Fibroblast of skin of scalp (primary cell): ENCODE results near the gene SHC3. TPM values are rescaled to one million over a fixed set of nuclear protein-coding genes. Genes with fewer than 3 reads are reported as not detected.
A peak's percentile ranks its signal among the peaks of the same experiment; 100 is the strongest.
"Not testable (repeated sequence)": the region's sequence is repeated elsewhere in the genome, so short reads cannot be mapped to it uniquely, and the experiment has no call there.

Source experiments
- DNase-seq: peaks from one replicate; pipeline ENCODE4 v3.0.0-alpha.2; 2013
- polyA plus RNA-seq, 2 experiments: library from polyadenylated mRNA; unstranded; fragments of 120-200 nt; gene quantifications; one replicate each; pipeline ENCODE4 v1.2.1, GENCODE V29; 2013; ENCODE audit not compliant: insufficient read length in 2 of 2

SHC3 gene, protein sequence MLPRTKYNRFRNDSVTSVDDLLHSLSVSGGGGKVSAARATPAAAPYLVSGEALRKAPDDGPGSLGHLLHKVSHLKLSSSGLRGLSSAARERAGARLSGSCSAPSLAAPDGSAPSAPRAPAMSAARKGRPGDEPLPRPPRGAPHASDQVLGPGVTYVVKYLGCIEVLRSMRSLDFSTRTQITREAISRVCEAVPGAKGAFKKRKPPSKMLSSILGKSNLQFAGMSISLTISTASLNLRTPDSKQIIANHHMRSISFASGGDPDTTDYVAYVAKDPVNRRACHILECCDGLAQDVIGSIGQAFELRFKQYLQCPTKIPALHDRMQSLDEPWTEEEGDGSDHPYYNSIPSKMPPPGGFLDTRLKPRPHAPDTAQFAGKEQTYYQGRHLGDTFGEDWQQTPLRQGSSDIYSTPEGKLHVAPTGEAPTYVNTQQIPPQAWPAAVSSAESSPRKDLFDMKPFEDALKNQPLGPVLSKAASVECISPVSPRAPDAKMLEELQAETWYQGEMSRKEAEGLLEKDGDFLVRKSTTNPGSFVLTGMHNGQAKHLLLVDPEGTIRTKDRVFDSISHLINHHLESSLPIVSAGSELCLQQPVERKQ
- 1.6 TPM for polyA plus RNA-seq (2013, experiment 1 of 2; ENCODE audit: insufficient read length)
- 2.2 TPM for polyA plus RNA-seq (2013, experiment 2 of 2; ENCODE audit: insufficient read length)

DNA sequence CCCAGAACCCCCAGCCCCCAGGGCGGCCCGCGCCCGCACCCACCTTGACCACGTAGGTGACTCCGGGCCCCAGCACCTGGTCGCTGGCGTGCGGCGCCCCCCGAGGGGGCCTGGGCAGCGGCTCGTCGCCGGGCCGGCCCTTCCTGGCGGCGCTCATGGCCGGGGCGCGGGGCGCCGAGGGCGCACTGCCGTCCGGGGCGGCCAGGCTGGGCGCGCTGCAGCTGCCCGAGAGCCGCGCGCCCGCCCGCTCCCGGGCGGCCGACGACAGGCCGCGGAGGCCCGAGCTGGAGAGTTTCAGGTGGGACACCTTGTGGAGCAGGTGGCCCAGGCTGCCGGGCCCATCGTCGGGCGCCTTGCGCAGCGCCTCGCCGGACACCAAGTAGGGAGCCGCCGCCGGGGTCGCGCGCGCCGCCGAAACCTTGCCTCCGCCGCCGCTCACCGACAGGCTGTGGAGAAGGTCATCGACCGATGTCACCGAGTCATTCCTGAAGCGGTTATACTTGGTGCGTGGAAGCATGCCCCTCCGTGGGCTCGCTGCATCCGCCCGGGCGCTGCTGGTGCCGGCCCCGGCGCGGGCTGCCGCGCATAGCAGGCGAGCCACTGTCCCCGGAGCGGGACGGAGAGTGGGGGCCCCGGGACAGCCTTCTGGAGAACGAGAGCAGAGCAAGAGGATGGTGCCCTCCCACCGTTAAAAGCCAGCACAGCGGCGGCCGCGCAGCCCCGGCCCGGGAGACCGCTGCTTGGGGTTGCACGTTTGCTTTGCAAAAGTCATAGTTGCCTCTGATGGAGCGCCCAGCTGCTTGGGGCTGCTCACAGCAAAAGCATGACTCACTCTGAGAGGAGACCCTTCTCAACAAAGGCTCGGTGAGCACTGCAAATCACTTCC is at the start of gene SHC3:
TSS of gene SHC3 (minus strand) at position 875 of the 886 bp plus-strand sequence. CDS start at position 517, 358 bp downstream.
- DNase-seq = peak; percentile 32

DNA sequence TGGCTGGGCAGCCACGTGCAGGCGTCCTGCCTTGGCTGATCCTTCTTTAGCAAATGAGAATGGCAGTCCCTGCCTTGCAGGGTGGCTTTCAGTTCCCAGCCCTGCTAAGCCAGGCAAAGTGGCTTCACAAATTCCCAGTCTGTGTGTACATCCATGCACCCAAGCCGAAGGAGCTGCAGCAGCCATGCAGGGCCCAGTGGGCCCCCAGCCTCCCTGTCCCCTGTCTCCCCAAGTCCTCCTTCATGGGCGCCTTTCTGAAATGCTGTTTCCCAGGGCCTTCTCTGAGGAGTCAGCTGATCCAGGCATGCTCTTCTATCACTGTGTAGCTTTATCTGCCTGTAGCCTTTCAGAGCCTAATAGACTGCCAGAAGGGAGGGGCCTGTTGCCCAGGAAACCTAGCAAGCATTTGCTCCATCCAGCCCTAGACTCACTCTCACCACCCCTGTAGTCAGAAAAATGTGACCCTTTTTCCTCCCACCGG is 47.4 kb upstream of the SHC3 start:
- DNase-seq = no peak

DNA sequence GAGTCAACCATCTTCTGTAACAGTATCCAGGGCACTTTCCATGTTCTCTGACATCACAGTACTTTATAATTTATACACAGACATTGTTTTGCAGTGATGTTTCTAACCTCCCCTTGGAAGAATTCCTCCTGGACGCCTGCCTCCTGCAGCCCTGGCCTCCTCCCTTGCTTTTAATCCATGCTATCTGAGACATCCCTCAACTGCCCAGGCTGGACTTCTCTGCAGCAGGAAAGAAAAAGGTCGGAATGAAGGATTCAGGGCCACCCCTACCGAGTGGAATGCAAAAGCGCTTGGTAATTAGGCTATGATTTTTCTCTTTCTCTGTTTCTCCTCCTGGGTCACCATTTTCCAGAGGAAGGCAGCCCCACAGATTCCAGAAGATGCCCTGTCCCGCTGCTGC is 47.0 kb upstream of the SHC3 start:
- no peak for DNase-seq

DNA sequence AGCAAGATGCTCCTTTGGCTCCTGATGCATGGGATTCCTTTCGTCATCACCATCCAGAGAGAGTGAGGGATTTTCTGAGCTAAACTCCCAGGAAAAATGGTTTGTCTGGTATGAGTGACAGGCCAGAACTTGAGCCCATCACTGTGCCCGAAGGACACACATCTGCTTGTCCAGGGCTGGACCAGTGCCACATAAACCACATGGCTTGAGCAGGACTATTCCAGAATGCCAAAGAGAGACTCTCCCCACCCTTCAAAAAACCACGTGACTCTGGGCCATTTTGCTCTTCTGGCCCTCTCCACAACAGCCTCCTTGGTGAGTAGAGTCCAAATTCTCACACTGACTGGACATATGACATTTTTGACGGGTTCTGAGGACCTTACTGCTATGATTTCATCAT is 46.4 kb upstream of the SHC3 start:
- no peak for DNase-seq

DNA sequence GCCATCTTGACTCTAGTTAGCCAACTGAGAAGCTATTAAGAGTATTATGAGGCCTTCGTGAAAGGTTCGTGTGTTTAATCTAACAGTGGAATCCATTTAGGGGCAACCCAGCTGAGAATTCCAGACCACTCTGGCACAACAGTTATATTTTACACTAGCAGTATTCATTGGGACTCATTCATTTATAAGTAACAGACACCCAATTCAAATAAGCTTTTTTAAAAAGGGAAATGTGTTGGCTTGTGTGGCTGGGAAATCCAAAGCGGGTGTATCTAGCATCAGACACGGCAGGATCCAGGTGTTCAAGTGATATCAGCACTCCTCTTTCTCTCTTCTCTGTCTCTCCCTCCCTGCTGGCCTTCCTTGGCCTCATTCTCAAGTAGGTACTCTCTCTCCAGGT is 46.0 kb upstream of the SHC3 start:
- no peak for DNase-seq

DNA sequence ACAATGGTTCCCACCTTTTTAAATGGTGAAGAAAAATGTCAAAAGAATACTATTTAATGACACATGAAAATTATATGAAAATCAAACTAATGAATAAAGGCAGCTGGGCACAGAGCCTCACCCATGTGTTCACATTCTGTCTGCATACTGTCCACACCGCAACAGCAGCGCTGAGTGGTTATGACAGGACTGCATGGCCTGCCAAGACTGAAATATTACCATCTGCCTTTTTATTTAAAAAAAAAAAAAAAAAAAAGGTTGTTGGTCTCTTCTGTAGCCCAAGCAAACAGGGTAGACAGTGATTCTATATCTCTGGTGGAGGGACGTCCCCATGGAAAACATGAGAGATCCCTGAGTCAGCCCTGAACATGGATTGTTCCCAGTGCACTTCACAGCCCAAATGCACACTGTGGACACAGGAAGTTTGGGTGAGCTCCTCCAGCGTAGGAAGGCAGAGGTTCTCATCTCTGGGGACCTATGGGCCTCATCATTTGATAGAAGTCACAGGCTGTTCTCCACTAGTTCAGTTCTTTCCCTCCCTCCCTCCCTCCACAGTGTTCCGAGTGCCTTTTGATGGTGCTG is 44.9 kb upstream of the SHC3 start:
- peak; percentile 21 for DNase-seq

DNA sequence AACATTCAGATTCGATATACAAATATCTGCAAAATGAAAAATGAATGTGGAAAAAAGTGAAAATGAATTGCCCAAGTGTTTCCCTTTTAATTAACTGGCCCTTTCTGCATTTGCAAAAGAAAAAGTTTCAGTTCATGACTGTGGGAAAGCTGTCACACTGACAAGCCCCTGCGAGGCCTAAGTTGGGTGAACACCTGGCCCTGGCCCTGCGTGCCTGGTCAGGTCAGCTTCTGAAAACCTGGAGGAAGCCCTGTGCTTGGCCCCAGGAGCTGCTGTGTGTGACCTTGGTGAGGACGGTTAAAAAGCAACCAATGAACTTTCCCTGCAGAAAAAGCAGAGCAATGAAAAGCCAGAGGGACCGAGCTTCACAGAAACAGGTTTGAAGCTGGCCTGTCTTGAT is 41.0 kb upstream of the SHC3 start:
- DNase-seq = no peak

DNA sequence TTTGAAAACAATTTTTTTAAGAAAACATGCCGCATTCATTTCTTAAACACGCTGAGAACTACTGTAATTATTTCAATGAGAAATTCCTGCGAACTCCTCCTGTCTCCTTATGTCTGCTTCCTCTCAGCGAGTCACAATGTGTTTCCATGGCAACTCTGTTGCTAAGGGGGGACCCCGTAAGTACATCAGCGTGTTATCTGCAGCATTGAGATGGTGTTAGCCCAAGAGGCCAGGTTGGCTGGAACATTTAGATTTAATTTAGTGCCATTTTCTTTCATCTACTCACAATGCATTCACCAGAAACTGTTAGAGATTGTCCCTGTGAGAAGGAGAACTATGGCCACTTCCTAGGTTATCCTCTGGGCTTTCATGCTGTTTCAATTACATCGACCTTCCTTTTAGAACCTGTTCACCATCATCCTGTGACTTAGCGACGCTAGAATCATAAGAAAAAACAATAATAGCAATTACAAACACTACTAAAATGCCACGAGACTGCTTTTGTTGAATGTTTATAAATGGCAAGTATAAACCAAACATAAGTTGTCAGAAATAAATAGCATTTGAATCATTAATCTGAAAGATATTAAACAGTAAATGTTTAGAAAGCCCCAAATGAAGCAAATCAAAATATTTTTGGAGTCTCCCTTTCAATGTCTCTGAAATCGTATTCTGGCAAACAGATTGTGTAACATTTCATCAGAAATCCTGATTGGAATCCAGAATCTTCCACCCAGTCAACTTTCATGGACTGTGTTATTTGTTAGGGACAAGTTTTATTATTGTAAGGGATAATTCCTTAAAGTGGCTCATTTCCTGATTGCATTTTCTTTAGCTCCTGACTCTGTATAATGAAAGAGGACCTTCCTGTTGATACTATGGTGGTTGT is 39.7 kb upstream of the SHC3 start:
- peak; percentile 45 for DNase-seq

DNA sequence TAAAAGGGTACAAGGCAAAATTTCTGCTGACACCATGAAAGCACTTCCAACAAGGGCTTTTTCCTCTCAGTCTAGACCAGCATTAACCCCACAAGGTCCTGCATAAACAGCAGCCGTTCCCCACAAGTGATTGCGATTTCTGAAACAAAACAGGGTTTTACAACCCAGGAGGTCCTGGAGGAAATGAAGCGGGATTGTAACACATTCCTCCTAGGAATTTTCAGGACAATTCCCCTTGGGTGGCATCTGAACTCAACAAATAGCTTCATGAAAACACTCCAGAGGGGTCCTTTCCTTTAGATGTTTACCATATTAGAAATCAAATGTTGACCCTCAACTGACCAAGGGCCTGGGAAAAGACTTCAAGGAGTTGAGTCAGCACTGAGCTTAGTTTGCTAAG is 36.7 kb upstream of the SHC3 start:
- no peak for DNase-seq

DNA sequence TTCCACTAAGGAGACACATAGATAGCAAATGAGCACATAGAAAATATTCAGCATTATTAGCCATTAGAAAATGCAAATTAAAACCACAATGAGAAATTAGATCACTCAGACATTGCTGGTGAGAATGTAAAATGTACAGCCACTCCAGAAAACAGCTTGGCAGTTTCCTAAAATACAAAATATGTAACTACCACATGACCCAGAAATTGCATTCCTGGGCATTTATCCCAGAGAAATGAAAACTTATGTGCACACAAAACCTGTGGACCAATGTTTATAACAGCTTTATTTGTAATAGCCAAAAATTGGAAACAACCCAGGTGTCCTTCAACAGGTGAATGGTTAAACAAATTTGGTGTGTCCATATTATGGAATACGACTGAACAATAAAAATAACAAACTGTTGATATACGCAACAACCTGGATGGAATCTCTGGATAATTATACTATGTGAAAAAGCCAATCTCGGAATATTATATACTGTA is 34.8 kb upstream of the SHC3 start:
- peak; percentile 39 for DNase-seq

DNA sequence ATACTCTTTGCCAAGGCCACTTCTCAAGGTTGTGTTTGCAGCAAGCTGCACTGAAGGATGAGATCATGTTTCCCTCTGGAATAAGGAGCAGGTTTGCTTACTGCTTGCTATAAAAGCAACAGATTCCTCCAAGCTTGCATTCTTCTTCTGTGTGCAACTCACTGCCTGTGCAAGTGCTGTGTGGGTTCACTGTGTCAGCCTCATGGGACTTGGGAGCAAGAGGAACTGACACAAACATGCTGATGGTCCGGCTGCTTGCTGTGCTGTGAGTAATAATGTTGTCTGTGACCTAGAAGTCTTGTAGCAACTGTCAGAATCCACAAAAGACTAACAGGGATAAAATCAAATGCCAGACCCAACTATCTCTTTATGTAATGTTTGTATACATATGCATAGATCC is 33.6 kb upstream of the SHC3 start:
- peak; percentile 22 for DNase-seq

DNA sequence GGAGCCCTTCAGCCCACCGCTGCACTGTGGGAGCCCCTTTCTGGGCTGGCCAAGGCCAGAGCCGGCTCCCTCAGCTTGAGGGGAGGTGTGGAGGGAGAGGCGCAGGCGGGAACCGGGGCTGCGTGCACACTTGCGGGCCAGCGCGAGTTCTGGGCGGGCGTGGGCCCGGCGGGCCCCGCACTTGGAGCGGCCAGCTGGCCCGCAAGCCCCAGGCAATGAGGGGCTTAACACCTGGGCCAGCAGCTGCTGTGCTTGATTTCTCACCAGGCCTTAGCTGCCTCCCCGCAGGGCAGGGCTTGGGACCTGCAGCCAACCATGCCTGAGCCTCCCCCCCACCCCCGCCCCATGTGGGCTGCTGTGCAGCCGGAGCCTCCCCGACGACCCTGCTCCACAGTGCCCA is 30.7 kb upstream of the SHC3 start:
- not testable (repeated sequence) for DNase-seq

DNA sequence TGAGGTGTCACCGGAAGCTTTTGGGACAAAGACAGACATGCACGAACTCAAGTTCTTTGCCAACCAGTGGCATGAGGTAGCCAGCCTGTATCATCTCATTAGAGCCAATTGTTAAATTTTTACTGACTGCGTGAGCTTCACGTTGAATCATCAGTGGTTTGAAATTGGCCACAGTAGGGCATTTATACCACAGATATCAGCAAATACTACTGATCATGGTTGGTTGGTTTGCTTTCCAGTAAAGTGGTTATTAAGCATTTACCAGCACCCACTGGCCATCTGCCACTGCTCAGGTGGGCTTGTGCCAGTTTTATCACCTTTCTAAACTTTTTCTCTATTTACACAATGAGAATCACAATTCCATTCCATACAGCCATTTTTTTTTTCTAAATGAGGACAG is 28.4 kb upstream of the SHC3 start:
- no peak for DNase-seq

DNA sequence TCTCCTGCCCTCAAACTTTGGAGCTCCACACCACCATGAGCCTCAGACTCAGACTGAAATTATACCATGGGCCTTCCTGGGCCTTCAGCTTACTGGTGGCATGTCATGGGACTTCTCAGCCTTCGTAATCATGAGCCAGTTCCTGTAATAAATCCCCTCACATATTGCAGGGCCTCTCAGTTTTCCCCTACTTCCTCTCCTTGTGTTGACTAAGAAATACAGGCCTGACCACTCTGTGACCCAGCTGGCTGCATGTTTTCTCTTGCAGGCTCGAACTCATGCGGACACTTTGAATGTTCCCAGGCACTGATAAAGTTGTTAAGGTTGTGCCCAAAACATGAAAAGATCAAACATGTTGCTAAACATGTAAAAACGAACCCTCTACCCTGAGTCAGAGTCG is 26.2 kb upstream of the SHC3 start:
- no peak for DNase-seq

DNA sequence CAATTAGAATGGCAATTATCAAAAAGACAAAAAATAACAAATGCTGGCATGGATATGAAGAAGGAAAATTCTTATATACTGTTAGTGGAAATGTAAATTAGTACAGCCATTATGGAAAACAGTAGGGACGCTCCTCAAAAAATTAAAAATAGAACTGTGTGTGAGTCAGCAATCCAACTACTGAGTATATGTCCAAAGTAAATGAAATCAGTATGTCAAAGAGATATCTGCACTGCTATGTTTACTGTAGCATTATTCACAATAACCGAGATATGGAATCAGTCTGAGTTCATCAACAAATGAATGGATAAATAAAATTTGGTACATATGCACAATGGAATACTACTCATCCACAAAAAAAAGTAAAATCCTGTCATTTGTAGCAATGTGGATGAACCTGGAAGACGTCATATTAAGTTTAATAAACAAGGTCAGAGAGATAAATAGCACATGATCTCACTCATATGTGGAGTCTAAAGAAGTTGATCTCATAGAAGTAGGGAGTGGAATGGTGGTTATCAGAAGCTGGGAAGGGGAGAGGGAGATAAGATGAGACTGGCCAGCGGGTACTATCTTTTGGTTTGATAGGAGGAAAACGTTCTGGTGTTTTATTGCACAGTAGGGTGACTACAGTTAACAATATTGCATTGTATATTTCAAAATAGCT is 16.6 kb upstream of the SHC3 start:
- no peak for DNase-seq

DNA sequence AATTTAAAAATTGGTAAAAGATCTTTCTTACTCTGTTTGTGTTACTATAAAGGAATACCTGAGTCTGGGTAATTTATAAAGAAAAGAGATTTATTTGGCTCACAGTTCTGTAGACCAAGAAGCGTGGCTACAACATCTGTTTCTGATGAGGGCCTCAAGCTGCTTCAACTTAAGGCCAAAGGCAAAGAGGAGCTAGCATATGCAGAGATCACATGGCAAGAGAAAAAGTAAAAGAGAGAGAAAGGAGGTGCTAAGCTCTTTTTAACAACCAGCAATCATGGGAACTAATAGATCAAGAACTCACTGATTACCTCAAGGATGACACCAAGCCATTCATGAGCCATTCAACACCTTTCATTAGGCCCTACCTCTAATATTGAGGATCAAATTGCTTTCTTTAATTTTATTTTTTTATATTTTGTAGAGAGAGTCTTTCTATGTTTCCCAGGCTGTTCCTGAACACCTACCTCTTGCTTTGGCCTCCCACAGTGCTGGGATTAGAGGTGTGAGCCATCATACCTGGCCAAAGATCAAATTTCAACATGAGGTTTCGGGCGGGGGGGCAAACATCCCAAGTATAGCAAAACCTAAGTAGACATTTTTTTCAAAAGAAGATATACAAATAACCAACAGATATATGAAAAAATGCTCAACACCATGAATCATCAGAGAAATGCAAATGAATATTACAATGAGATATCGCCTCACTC is 16.0 kb upstream of the SHC3 start:
- no peak for DNase-seq

DNA sequence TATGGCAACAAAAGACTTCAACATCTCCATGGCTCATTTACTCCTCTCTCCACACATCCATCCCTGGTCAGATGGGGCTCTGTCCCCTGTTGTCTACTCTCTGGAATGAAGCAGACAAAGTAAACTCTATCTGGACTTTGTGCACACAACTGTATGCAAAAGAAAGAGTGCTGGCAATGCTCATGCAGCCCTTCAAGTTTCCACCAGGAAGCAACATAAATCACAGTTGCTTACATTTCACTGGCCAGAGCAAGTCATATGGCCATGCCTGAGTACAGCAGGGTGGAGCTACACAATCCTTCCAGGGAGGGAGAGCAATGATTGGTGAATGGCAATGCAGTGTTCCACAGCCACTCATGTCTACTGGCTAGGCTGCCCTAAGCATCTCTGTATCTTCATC is 12.4 kb upstream of the SHC3 start:
- DNase-seq = no peak

DNA sequence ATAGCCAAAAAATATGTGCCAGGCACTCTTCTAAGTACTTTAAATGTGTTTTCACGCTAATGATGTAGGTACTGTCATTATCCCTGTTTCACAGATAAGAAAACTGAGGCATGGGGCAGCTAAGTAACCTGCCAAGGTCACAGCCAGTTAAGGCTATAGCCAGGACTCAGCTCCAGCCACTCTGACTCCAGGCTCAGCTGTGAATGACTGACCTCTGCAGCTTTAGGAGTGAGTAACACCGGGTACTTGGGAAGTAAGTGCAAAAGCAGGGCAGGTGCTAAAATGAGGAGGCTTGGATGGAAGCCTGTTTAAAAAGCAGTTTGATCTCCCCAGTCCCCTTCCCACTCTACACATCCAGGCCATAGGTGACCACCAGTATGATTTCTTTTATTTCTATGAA is 10.6 kb upstream of the SHC3 start:
- no peak for DNase-seq

DNA sequence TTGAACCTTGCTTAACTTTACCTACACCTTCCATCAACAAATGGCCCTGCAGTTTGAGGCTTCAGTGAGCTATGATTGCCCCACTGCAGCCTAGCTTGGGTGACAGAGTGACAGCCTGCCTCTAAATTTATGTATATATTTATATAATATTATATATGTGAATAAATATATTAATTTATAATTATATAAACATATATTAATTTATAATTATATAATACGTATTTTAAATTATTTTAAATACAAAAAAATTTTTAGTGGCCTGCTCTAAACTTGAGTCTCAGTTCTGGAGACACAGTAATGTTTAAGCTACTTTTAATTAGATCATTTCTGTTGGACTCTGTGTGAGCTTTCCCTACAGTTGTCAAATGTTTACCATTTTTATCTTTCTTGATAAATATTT is 9.3 kb upstream of the SHC3 start:
- no peak for DNase-seq

DNA sequence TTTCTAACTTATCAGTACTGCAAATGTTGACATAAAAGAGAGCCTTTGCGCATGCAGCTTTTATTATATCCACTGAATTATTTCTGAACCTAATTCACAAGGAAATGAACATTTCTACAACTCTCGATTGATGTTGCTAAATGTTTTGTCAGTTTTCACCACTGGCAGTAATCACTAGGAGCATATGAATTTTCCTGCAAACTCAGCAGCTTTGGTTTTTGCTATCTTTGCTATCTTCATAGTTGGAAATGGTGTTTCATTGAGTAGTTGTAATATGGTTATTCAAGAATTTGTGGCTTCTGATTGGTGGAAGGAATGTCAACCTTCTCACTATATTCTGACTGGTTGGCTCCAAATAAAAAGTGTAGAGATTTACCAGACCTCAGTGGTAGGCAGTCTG is 8.9 kb upstream of the SHC3 start:
- DNase-seq = no peak
